OCI-LY1 (cell line): ENCODE data around the gene HBG2.

Experiments used
- H2AFZ ChIP-seq: fragments of 200-600 bp; sonication (generic), shearing (Covaris generic); 2 replicates; pipeline ENCODE4 v1.6.0; 2014; ENCODE audit warnings: antibody characterized with exemption, mild to moderate bottlenecking, low read length
- H3F3A ChIP-seq: fragments of 200-600 bp; sonication (generic), shearing (Covaris generic); 2 replicates; pipeline ENCODE4 v1.6.0; 2014; ENCODE audit warnings: mild to moderate bottlenecking, antibody characterized with exemption, low read length, moderate library complexity; ENCODE audit not compliant: insufficient read depth
- H3K27ac ChIP-seq: fragments of 200-600 bp; sonication (generic); 2 replicates; pipeline ENCODE4 v1.5.1; 2014; ENCODE audit warnings: low read length, mixed run types, mild to moderate bottlenecking, low read depth; ENCODE audit not compliant: poor library complexity, severe bottlenecking
- H3K27me3 ChIP-seq: fragments of 200-600 bp; sonication (generic); 2 replicates; pipeline ENCODE4 v1.6.0; 2014; ENCODE audit warnings: antibody characterized with exemption, mild to moderate bottlenecking, low read length, moderate library complexity; ENCODE audit not compliant: insufficient read depth
- H3K36me3 ChIP-seq: fragments of 200-600 bp; sonication (generic); 2 replicates; pipeline ENCODE4 v1.6.1; 2014; ENCODE audit warnings: mild to moderate bottlenecking, antibody characterized with exemption, low read length, moderate library complexity, mixed read lengths; ENCODE audit not compliant: insufficient read depth
- H3K4me1 ChIP-seq: fragments of 200-600 bp; sonication (generic); 2 replicates; pipeline ENCODE4 v1.5.1; 2014; ENCODE audit warnings: mild to moderate bottlenecking, low read length, moderate library complexity; ENCODE audit not compliant: insufficient read depth, severe bottlenecking
- H3K4me2 ChIP-seq: fragments of 200-600 bp; sonication (generic), shearing (Covaris generic); 2 replicates; pipeline ENCODE4 v1.6.1; 2014; ENCODE audit warnings: low read length
- H3K4me3 ChIP-seq: fragments of 200-600 bp; sonication (generic); 2 replicates; pipeline ENCODE4 v1.5.1; 2014; ENCODE audit warnings: low read length, low read depth, mild to moderate bottlenecking, mixed read lengths; ENCODE audit not compliant: poor library complexity, severe bottlenecking
- H3K79me2 ChIP-seq: fragments of 200-600 bp; shearing (Covaris generic); 2 replicates; pipeline ENCODE4 v1.6.1; 2016; ENCODE audit warnings: mixed run types, low read length, mixed read lengths; ENCODE audit not compliant: insufficient read depth
- H3K9ac ChIP-seq: fragments of 200-600 bp; sonication (generic), shearing (Covaris generic); 2 replicates; pipeline ENCODE4 v1.6.1; 2014; ENCODE audit warnings: mild to moderate bottlenecking, low read length, mixed read lengths
- H3K9me2 ChIP-seq: fragments of 200-600 bp; sonication (generic), shearing (Covaris generic); 2 replicates; pipeline ENCODE4 v1.6.1; 2014; ENCODE audit warnings: low read depth, mild to moderate bottlenecking, low read length, mixed read lengths
- H3K9me3 ChIP-seq: fragments of 200-600 bp; shearing (Covaris generic); 2 replicates; pipeline ENCODE4 v1.6.1; 2014; ENCODE audit warnings: low read length, mixed read lengths
- H4K20me1 ChIP-seq: fragments of 200-600 bp; sonication (generic), shearing (Covaris generic); 2 replicates; pipeline ENCODE4 v1.6.0; 2016; ENCODE audit warnings: mild to moderate bottlenecking, low read length; ENCODE audit not compliant: insufficient read depth
- CTCF ChIP-seq: fragments of 200-600 bp; sonication (generic), shearing (Covaris generic); IDR thresholded peaks from 2 replicates; pipeline ENCODE4 v1.5.1; 2017; ENCODE audit warnings: mild to moderate bottlenecking, antibody characterized with exemption, low read length, moderate library complexity, mixed read lengths
- EZH2 ChIP-seq: fragments of 200-600 bp; sonication (generic), shearing (Covaris generic); IDR thresholded peaks from 2 replicates; pipeline ENCODE4 v1.8.0; 2017; ENCODE audit warnings: borderline replicate concordance, mixed run types, mild to moderate bottlenecking, antibody characterized with exemption, low read length, moderate library complexity, mixed read lengths

Gene HBG2

GRCh38 chr11:5210376-5210885 is 44.1 kb downstream of the HBG2 start:
- Histone ChIP-seq H3K36me3 (no peaks in the 10 kb centered on the region), H3K27me3 (no peaks in the 10 kb centered on the region), H3K79me2 (no peaks in the 10 kb centered on the region), H3F3A (no peaks in the 10 kb centered on the region), H3K9me3 (no peaks in the 10 kb centered on the region), H3K4me3 (no peak overlapping the region), H3K9ac (no peak overlapping the region), H3K9me2 (no peaks in the 10 kb centered on the region), H2AFZ (no peak overlapping the region), H3K4me2 (no peak overlapping the region), H4K20me1 (no peaks in the 10 kb centered on the region), H3K27ac (no peak overlapping the region), H3K4me1 (no peaks in the 10 kb centered on the region)
- TF ChIP-seq CTCF (no peak), EZH2 (no peak)

GRCh38 chr11:5204787-5205186 is 49.8 kb downstream of the HBG2 start:
- H3K79me2 ChIP-seq: no peaks in the 10 kb centered on the region
- H3F3A ChIP-seq: no peaks in the 10 kb centered on the region
- H3K4me3 ChIP-seq: no peak overlapping the region
- no peak overlapping the region for H3K4me2 ChIP-seq
- H4K20me1 ChIP-seq: no peaks in the 10 kb centered on the region
- no peaks in the 10 kb centered on the region for H3K9me2 ChIP-seq
- TF ChIP-seq CTCF (peak; percentile 38; the same call in 1 of the 2 replicates), EZH2 (no peak)
- no peak overlapping the region for H3K27ac ChIP-seq
- no peak overlapping the region for H2AFZ ChIP-seq
- H3K9me3 ChIP-seq: no peaks in the 10 kb centered on the region
- H3K27me3 ChIP-seq: no peaks in the 10 kb centered on the region
- H3K4me1 ChIP-seq: no peaks in the 10 kb centered on the region
- no peaks in the 10 kb centered on the region for H3K36me3 ChIP-seq
- no peak overlapping the region for H3K9ac ChIP-seq

GRCh38 chr11:5203366-5203765 is 51.2 kb downstream of the HBG2 start:
- Histone ChIP-seq H3K36me3 (no peaks in the 10 kb centered on the region), H3K27ac (no peak overlapping the region), H3K27me3 (no peaks in the 10 kb centered on the region), H3K4me2 (no peak overlapping the region), H3F3A (no peaks in the 10 kb centered on the region), H3K9ac (no peak overlapping the region), H4K20me1 (no peaks in the 10 kb centered on the region), H3K4me1 (no peaks in the 10 kb centered on the region), H3K9me3 (no peaks in the 10 kb centered on the region), H3K4me3 (no peak overlapping the region), H2AFZ (no peak overlapping the region), H3K79me2 (no peaks in the 10 kb centered on the region), H3K9me2 (no peaks in the 10 kb centered on the region)
- no peak for TF ChIP-seq CTCF
- no peak for TF ChIP-seq EZH2
